GM19324 (cell line): ENCODE results near the gene APPL1.
A peak's percentile ranks its signal among the peaks of the same experiment; 100 is the strongest.

Experiments used
- ATAC-seq: cut with Tn5 transposase; IDR thresholded peaks from one replicate; pipeline ENCODE4 v1.9.1; 2021; ENCODE audit warnings: mild to moderate bottlenecking, moderate library complexity; ENCODE audit not compliant: unreplicated experiment, low FRiP score

The APPL1 gene

GRCh38 chr3:57227204-57227929 is at the start of gene APPL1:
Gene APPL1 (plus strand): TSS chr3:57227729. CDS start chr3:57227884, 155 bp downstream.
- peak; percentile 96 for ATAC-seq

DNA sequence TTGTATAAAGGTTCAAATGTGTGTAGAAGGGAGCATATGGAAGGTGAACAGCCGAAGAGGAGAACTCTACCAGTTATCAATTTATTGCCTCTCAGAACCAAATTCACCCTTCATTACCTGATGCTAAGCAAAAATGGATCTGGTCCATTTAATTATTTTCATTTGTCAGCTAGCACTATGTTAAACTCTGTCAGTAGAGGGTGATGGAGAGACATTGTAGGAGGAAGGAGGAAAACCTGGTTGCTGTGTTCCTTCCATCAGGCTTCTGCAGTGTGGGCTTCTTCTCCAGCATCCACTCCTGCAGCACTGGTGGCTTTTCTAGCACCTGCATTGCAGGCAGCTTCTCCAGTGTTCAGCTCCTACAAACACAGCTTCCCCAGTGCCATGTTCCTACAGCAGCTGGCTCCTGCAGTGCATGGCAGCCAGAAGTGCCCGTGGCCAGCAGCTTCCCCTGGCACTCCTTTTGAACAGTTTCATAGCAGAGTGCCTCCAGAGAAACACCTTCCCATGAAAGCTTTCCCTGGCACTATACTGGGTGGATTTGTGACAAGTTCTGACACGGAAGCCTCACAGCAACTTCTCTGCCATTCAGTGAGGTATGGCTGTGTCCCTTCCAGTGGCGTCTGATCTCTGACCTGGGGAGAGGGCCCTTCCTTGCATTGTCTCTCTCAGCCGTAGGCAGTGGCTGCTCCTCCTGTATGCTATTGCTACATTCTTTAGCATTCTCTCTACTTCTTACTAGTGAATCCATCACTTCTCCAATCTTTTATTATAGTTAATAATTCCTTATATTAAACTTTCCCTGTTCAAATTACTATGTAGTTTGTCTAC is 47.7 kb upstream of the APPL1 start:
- ATAC-seq = no peak

DNA sequence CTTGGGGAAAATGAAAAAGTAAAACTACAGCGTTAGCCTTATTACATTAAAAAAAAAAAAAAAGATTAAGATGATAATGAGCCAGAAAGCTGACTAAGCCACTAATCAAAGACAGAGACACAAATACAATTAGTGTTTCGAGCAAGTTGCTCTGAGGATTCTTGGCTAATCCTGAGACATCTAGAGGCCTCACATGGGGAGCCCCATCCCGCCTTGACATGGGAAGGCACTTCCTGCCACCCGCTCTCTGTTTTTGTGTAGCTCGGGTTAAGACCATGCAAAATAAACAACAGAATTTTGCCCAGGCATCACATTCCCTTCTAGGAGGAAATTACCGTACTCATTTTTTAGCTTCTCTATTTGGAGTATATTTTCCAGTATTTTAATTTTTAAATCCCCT is 43.0 kb upstream of the APPL1 start:
- ATAC-seq = no peak

- no peak for ATAC-seq
Measured at GRCh38 chr3:57192028-57192427, 35.5 kb upstream of the APPL1 start.

DNA sequence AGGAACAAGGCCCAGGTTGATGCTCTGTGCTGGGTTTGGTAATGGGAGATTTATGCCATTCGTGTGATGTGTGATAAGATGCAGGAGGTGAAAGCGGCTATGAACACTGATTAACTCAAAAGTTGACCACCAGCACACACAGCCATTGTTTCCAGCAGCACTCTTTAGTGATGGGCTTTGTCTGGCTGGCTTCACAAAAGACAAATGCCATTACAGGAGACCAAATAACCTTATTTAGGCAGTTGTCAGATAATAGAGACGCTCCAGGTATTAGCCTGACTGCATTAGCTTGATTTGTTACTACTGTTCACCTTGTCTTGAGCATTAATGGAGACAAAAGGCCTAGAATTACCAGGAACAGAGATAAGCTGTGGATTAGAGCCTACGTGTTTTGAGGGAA is 32.9 kb upstream of the APPL1 start:
- ATAC-seq = no peak

DNA sequence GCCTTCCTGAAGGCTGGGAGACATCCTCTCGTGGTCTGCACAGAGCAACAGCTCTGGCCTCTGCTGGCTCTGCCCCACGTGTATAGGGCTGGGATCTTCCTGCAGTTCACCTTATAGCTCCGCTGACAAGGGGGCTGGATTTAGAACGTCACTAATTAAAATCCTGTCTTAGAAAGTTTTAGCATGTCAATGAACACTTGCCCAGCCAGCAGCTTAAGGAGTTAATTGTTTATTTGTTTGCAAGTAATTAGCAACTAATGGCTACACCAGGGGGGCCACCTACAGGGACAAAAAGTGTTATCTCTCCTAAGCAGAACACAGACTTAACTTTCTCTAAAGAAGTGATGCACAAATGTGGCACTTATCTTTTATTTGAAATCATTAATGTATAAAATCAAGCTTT is 27.6 kb upstream of the APPL1 start, which contains the start of gene HESX1:
Gene HESX1 (minus strand): TSS at position 84 of the 403 bp plus-strand sequence. CDS start 60 bp downstream, at position 24.
- ATAC-seq = no peak

- no peak for ATAC-seq
Measured at GRCh38 chr3:57206423-57206822, 21.1 kb upstream of the APPL1 start.

GRCh38 chr3:57221883-57222282 is 5.6 kb upstream of the APPL1 start:
- ATAC-seq = no peak

GRCh38 chr3:57224856-57225255 is 2.7 kb upstream of the APPL1 start:
- ATAC-seq = no peak

GRCh38 chr3:57226176-57226575 is 1.4 kb upstream of the APPL1 start:
- no peak for ATAC-seq

GRCh38 chr3:57227930-57228751 is 612 bp downstream of the APPL1 start:
- peak; percentile 60 for ATAC-seq

DNA sequence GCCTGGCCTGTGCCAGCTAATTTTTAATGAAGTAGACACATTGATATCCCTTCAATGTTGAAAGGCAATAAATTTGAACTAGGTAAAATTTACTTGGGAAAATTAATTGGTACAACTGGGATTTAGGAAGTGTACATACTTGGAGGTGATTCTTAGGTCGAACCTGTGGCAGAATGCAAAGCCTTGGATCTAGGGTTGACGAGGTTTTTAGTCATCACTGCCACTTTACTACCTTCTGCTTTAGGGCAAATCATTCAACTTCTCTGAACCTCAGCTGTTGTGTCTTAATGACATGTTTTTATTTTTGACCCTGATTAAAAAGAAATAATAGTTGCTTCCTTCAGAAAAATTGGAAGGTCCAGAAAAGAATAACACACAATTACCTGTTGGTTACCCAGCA is 2.5 kb downstream of the APPL1 start:
- ATAC-seq = no peak

- ATAC-seq = no peak
Measured at GRCh38 chr3:57233799-57234198, 6.3 kb downstream of the APPL1 start.

DNA sequence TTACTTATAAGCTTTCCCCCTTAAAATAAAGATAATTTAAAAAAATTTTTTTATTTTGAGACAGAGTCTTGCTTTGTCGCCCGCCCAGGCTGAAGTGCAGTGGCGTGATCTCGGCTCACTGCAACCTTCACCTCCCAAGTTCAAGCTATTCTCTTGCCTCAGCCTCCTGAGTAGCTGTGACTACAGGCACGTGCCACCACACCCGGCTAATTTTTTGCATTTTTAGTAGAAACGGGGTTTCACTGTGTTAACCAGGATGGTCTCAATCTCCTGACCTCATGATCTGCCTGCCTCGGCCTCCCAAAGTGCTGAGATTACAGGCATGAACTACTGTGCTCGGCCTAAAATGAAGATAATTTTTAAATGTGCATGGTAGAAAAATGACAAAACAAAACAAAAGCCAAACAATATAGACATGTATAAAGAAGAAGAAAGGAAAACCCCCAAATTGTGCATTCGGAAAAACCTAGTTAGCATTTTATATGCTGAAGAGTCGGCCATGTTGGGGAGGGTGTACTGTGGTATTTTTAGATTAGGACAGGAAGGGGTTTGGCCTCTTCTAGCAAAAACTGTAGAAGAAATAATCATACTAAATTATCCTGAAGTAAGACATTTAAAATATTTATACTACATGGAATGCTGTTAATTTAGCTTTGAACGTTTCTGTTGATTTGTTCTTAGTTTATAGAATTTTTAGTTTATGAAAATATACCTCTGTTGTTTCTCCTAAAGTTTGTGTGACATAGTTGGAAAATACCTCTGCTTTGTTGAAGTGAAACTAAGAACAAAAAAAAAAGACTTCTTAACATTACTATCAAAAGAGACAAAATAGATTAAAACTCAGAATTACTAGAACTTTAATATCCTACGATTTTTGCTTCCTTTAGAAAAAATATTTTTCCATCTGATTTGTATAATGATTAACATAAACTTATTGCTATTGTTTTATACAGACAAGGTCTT is 7.4 kb downstream of the APPL1 start:
- ATAC-seq = no peak

DNA sequence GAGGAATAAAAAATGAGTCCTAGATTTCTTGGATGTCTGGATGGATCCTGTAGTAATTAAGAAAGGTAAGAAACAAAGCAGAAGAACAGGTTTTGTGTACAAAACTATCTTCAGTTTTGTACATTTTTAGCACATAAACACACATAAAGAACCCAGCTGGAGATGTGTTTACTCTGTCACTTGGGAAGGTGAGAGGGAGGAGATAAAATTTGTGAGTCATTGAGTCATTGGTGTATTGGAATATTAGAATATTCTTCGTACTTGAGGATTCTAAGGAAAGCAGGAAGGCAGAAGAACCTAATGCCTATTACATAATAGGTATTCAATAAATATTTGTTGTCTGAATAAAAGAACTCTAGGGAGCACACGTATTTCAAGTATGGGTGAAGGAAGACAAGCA is 17.4 kb downstream of the APPL1 start:
- ATAC-seq = no peak

GRCh38 chr3:57252404-57252803 is 24.9 kb downstream of the APPL1 start:
- ATAC-seq = no peak

- no peak for ATAC-seq
Measured at GRCh38 chr3:57256844-57257243, 29.3 kb downstream of the APPL1 start.

DNA sequence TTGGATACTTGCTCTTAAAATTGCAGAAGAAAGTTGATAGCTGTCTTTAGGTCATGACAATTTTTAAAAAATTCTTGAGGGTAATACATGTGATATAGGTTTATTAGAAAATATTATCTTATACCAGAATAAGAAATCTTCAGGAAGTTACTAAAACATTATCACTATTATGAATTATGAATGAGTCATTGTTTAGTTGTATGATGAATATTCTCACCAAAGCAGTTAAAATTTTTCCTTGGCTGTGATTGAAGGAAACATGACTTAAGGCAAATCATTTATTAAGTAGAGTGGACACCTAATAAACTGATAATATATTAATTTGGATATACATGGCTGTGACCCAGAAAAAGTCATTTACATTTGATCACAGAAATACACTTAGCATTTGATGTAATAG is 30.1 kb downstream of the APPL1 start:
- no peak for ATAC-seq

- no peak for ATAC-seq
Measured at GRCh38 chr3:57261119-57261518, 33.6 kb downstream of the APPL1 start.

DNA sequence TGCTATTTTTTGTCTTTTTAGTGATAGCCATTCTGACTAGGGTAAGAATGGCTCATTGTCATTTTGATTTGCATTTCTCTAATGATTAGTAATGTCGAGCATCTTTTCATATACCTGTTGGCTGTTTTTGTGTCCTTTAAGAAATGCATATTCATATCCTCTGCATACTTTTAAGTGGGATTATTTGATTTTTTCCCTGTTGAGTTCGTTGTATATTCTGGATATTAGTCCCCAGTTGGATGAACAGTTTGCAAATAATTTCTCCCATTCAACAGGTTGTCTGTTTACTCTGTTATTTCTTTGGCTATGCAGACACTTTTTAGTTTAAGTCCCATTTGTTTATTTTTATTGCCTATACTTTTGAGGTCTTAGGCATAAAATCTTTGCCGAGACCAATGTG is 34.4 kb downstream of the APPL1 start:
- no peak for ATAC-seq
